Common myeloid progenitor, CD34-positive (primary cell): ENCODE results near the gene RNFT2.
"Not testable (repeated sequence)": the region's sequence is repeated elsewhere in the genome, so short reads cannot be mapped to it uniquely, and the experiment has no call there.

Source experiments
- CTCF ChIA-PET: fragments of 350-600 bp; sonication (Branson Sonifier 250); formaldehyde crosslinking; loops from one replicate; lab custom pipeline; 2021; ENCODE audit warnings: antibody characterized with exemption; lab: Charles Lee
- POLR2A ChIA-PET: fragments of 350-600 bp; sonication (Branson Sonifier 250); formaldehyde crosslinking; loops from one replicate; lab custom pipeline; 2021; ENCODE audit warnings: antibody characterized with exemption; lab: Charles Lee
- DNase-seq, 3 donors: peaks; one replicate each; pipeline versions ENCODE4 v3.0.0 to v3.0.0-alpha.2; 2013
- H3K27ac ChIP-seq, 2 experiments: 1 replicate in 1 of 2; 2 replicates in 1 of 2; pipeline ENCODE4 v1.7.0; 2013; ENCODE audit warnings: inconsistent platforms in 2 of 2, low read length in 2 of 2, mild to moderate bottlenecking in 2 of 2, low read depth in 1 of 2, moderate library complexity in 1 of 2; ENCODE audit not compliant: severe bottlenecking in 2 of 2, insufficient read depth in 1 of 2, poor library complexity in 1 of 2
- H3K27me3 ChIP-seq, 5 experiments: replicated peaks in 2 of 5; 1 replicate in 3 of 5; 2 replicates in 2 of 5; pipeline versions ENCODE4 v1.6.1 to v1.7.0; 2013; ENCODE audit warnings: low read length in 4 of 5, mild to moderate bottlenecking in 2 of 5, moderate library complexity in 2 of 5, inconsistent platforms in 1 of 5; ENCODE audit not compliant: insufficient read depth in 5 of 5, control insufficient read depth in 4 of 5
- H3K36me3 ChIP-seq, 4 experiments: 1 replicate in 2 of 4; 2 replicates in 2 of 4; pipeline versions ENCODE4 v1.6.1 to v1.7.0; 2013; ENCODE audit warnings: low read length in 3 of 4, control low read depth in 1 of 4, mild to moderate bottlenecking in 1 of 4; ENCODE audit not compliant: control insufficient read depth in 4 of 4, insufficient read depth in 4 of 4
- H3K4me1 ChIP-seq, 4 experiments: 1 replicate in 3 of 4; 2 replicates in 1 of 4; pipeline versions ENCODE4 v1.6.1 to v1.7.1; 2013; ENCODE audit warnings: low read length in 3 of 4, mild to moderate bottlenecking in 3 of 4, control low read depth in 1 of 4, inconsistent platforms in 1 of 4, moderate library complexity in 1 of 4; ENCODE audit not compliant: control insufficient read depth in 4 of 4, insufficient read depth in 4 of 4; ENCODE audit errors: control extremely low read depth in 1 of 4
- H3K4me3 ChIP-seq, 7 experiments: 1 replicate in 4 of 7; 2 replicates in 3 of 7; pipeline versions ENCODE4 v1.5.1 to v1.7.0; 2013; ENCODE audit warnings: mild to moderate bottlenecking in 7 of 7, low read length in 6 of 7, moderate library complexity in 6 of 7, inconsistent platforms in 2 of 7, low read depth in 2 of 7, control low read depth in 1 of 7; ENCODE audit not compliant: insufficient read depth in 4 of 7, control insufficient read depth in 1 of 7; ENCODE audit errors: extremely low read depth in 1 of 7
- H3K9me3 ChIP-seq, 5 experiments: 1 replicate in 4 of 5; 2 replicates in 1 of 5; pipeline versions ENCODE4 v1.6.1 to v1.7.1; 2013; ENCODE audit warnings: low read length in 4 of 5, mild to moderate bottlenecking in 2 of 5, inconsistent platforms in 1 of 5, low read depth in 1 of 5, moderate library complexity in 1 of 5; ENCODE audit not compliant: control insufficient read depth in 4 of 5, insufficient read depth in 2 of 5; ENCODE audit errors: control extremely low read depth in 1 of 5
- WGBS: methylation state at CpG from one replicate; pipeline ENCODE4 v1.1.5; 2013; ENCODE audit not compliant: insufficient coverage; 5-methylcytosine and 5-hydroxymethylcytosine counted together

Gene RNFT2

GRCh38 chr12:116789562-116789961, 51.4 kb downstream of the RNFT2 start:
- POLR2A ChIA-PET, H3K27me3 ChIP-seq, H3K4me1 ChIP-seq, CTCF ChIA-PET, H3K27ac ChIP-seq, H3K9me3 ChIP-seq, H3K4me3 ChIP-seq, H3K36me3 ChIP-seq, DNase-seq: not testable (repeated sequence)

- ChIA-PET CTCF (no interaction called here), POLR2A (no interaction called here)
- WGBS: 100% methylated on average over 1 of the region's 1 CpG
Observed at GRCh38 chr12:116790066-116790465, 52.0 kb downstream of the RNFT2 start.

GRCh38 chr12:116792403-116792802, 54.3 kb downstream of the RNFT2 start:
- ChIA-PET CTCF (no interaction called here), POLR2A (no interaction called here)
- peaks cover 0 to 2% (median 0%) of the 10 kb centered on the region in 5 experiments for H3K9me3 ChIP-seq
- DNase-seq: no peak
- H3K4me3 ChIP-seq: no peak overlapping the region
- no peaks in the 10 kb centered on the region for H3K4me1 ChIP-seq
- WGBS: 98% methylated on average over 5 of the region's 10 CpGs
- H3K27ac ChIP-seq: no peak overlapping the region
- H3K36me3 ChIP-seq: no peaks in the 10 kb centered on the region
- no peaks in the 10 kb centered on the region for H3K27me3 ChIP-seq

More at GRCh38 chr12:116790066-116790465, 52.0 kb downstream of the RNFT2 start:
- no peak for DNase-seq
- no peak overlapping the region for H3K4me3 ChIP-seq
- H3K4me1 ChIP-seq: no peaks in the 10 kb centered on the region
- H3K27me3 ChIP-seq: no peaks in the 10 kb centered on the region
- no peaks in the 10 kb centered on the region for H3K9me3 ChIP-seq
- no peaks in the 10 kb centered on the region for H3K36me3 ChIP-seq
- H3K27ac ChIP-seq: no peak overlapping the region

DNA sequence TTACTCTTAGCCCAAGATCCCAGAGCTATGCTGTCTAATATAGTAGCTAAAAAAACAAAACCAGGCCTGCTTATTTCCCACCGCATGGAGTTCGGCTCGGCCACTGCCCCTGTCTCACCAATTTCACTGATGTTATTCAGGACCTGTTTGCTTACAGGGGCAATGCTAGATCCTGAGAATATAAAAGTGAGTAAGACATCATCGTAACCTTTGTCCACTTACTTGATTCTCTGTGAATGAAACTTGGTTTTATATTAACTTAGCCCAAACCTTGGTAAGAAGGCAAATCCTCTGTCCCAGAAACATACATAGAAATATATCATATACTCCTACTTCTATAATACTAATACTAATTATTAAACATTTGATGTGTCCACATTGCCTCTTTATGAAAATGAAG, 56.6 kb downstream of the RNFT2 start:
- H3K27ac ChIP-seq: no peak overlapping the region
- H3K36me3 ChIP-seq: no peaks in the 10 kb centered on the region
- H3K27me3 ChIP-seq: no peaks in the 10 kb centered on the region
- 100% methylated on average over 3 of the region's 4 CpGs for WGBS
- DNase-seq: no peak
- ChIA-PET POLR2A (no interaction called here), CTCF (interaction anchor here (1.5 kb wide), 1 partner anchor 11 kb away, joined by 4 read pairs; no protein-coding TSS in a partner anchor)
- H3K4me3 ChIP-seq: no peak overlapping the region
- no peaks in the 10 kb centered on the region for H3K4me1 ChIP-seq
- peaks cover 0 to 19% (median 1%) of the 10 kb centered on the region in 5 experiments for H3K9me3 ChIP-seq

GRCh38 chr12:116797885-116798284, 59.8 kb downstream of the RNFT2 start:
- 91% methylated on average over 4 of the region's 6 CpGs for WGBS
- no peak for DNase-seq
- ChIA-PET POLR2A (no interaction called here), CTCF (no interaction called here)
- H3K27ac ChIP-seq: no peak overlapping the region
- H3K9me3 ChIP-seq: peaks cover 0 to 20% (median 4%) of the 10 kb centered on the region in 5 experiments
- H3K4me1 ChIP-seq: no peaks in the 10 kb centered on the region
- no peaks in the 10 kb centered on the region for H3K36me3 ChIP-seq
- H3K27me3 ChIP-seq: no peaks in the 10 kb centered on the region
- H3K4me3 ChIP-seq: no peak overlapping the region

GRCh38 chr12:116798719-116799118, 60.6 kb downstream of the RNFT2 start:
- Histone ChIP-seq H3K4me1 (peaks cover 0 to 4% (median 0%) of the 10 kb centered on the region in 4 experiments), H3K4me3 (no peak overlapping the region), H3K27ac (no peak overlapping the region), H3K27me3 (no peaks in the 10 kb centered on the region), H3K9me3 (peaks cover 0 to 20% (median 4%) of the 10 kb centered on the region in 5 experiments), H3K36me3 (no peaks in the 10 kb centered on the region)
- WGBS: 100% methylated on average over 1 of the region's 4 CpGs
- CTCF ChIA-PET: no interaction called here
- POLR2A ChIA-PET: no interaction called here
- no peak for DNase-seq

DNA sequence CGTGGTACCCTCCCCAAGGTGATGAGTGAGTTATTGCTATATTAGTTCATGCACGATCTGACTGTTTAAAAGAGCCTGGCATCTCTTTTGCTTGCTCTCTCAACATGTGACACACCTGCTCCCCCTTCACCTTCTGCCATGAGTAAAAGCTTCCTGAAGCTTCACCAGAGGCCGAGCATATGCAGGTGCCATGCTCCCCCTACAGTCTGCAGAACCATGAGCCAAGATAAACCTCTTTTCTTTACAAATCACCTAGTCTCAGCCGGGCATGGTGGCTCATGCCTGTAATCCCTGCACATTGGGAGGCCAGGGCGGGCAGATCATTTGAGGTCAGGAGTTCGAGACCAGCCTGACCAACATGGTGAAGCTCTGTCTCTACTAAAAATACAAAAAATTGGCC, 61.8 kb downstream of the RNFT2 start:
- peaks cover 0 to 20% (median 4%) of the 10 kb centered on the region in 5 experiments for H3K9me3 ChIP-seq
- H3K27me3 ChIP-seq: no peaks in the 10 kb centered on the region
- WGBS: 98% methylated on average over 4 of the region's 6 CpGs

More for the DNA sequence above, 61.8 kb downstream of the RNFT2 start:
- ChIA-PET POLR2A (no interaction called here), CTCF (no interaction called here)
- Histone ChIP-seq H3K4me1 (peaks cover 0 to 6% (median 0%) of the 10 kb centered on the region in 4 experiments), H3K36me3 (no peaks in the 10 kb centered on the region), H3K4me3 (no peak overlapping the region), H3K27ac (no peak overlapping the region)
- no peak for DNase-seq
